ENCODE data around the gene MMP25. TPM values are rescaled to one million over a fixed set of nuclear protein-coding genes. Genes with fewer than 3 reads are reported as not detected.

The MMP25 gene
- total RNA-seq, 1 donor from 2014 or later = 12.8 TPM

- no peak for TF ChIP-seq CTCF (IDR thresholded peaks at IDR 0.05)
- Histone ChIP-seq H3K9me3 (no peaks in the 10 kb centered on the region), H3K36me3 (no peaks in the 10 kb centered on the region), H3K27me3 (peaks cover 15% of the 10 kb centered on the region), H3K4me1 (peaks cover 19% of the 10 kb centered on the region), H3K4me3 (no peak overlapping the region), H3K27ac (no peak overlapping the region)
- ATAC-seq (no peak), DNase-seq (no peak)
- intact Hi-C loops (cut with DNase I) = no loop called here
These were observed 42.0 kb upstream of the MMP25 start for GRCh38 chr16:3004319-3004718.

- peak overlapping the region; percentile 60 for H3K27ac ChIP-seq
- H3K36me3 ChIP-seq = no peaks in the 10 kb centered on the region
- no peak for TF ChIP-seq CTCF (IDR thresholded peaks at IDR 0.05)
- intact Hi-C loops (cut with DNase I) = no loop called here
- peak; percentile 83 for DNase-seq
- peaks cover 19% of the 10 kb centered on the region for H3K4me1 ChIP-seq
- ATAC-seq = peak; percentile 6
- peaks cover 20% of the 10 kb centered on the region for H3K27me3 ChIP-seq
- no peaks in the 10 kb centered on the region for H3K9me3 ChIP-seq
- peak overlapping the region; percentile 37 for H3K4me3 ChIP-seq
These were observed 41.5 kb upstream of the MMP25 start for GRCh38 chr16:3004781-3005284.

GRCh38 chr16:3007059-3007956 lies 39.1 kb upstream of the MMP25 start:
- intact Hi-C loops (cut with DNase I) = no loop called here
- Histone ChIP-seq H3K36me3 (no peaks in the 10 kb centered on the region), H3K4me3 (no peak overlapping the region), H3K27ac (peak overlapping the region; percentile 45), H3K9me3 (no peaks in the 10 kb centered on the region), H3K27me3 (peaks cover 27% of the 10 kb centered on the region), H3K4me1 (peaks cover 22% of the 10 kb centered on the region)
- DNase-seq (no peak), ATAC-seq (no peak)
- TF ChIP-seq CTCF (IDR thresholded peaks at IDR 0.05) = no peak

- DNase-seq (peak; percentile 84), ATAC-seq (no peak)
- Histone ChIP-seq H3K27me3 (peaks cover 27% of the 10 kb centered on the region), H3K9me3 (no peaks in the 10 kb centered on the region), H3K4me1 (peaks cover 22% of the 10 kb centered on the region), H3K4me3 (no peak overlapping the region), H3K27ac (peak overlapping the region; percentile 45), H3K36me3 (no peaks in the 10 kb centered on the region)
- TF ChIP-seq CTCF (IDR thresholded peaks at IDR 0.05) = no peak
- intact Hi-C loops (cut with DNase I) = no loop called here
These were observed 38.2 kb upstream of the MMP25 start for GRCh38 chr16:3007957-3008689.

GRCh38 chr16:3008690-3009037 lies 37.7 kb upstream of the MMP25 start:
- no peak for TF ChIP-seq CTCF (IDR thresholded peaks at IDR 0.05)
- no peak overlapping the region for H3K27ac ChIP-seq
- ATAC-seq = no peak

More at GRCh38 chr16:3008690-3009037, 37.7 kb upstream of the MMP25 start:
- Histone ChIP-seq H3K4me1 (peaks cover 22% of the 10 kb centered on the region), H3K4me3 (no peak overlapping the region), H3K9me3 (no peaks in the 10 kb centered on the region), H3K36me3 (no peaks in the 10 kb centered on the region), H3K27me3 (peaks cover 32% of the 10 kb centered on the region)
- intact Hi-C loops (cut with DNase I) = no loop called here
- DNase-seq = no peak
